Keratinocyte (primary cell): ENCODE measurements around the gene MYO1G.

Experiments
- CTCF ChIP-seq, 3 experiments: IDR thresholded peaks in 1 of 3; conservative IDR thresholded peaks in 1 of 3; optimal IDR thresholded peaks in 1 of 3; 2 replicates in 2 of 3; 3 replicates in 1 of 3; pipeline versions ENCODE3 to v1.5.1; 2011; ENCODE audit warnings: low read length in 3 of 3, mild to moderate bottlenecking in 3 of 3, moderate library complexity in 2 of 3, control low read depth in 1 of 3, inconsistent platforms in 1 of 3; ENCODE audit not compliant: insufficient read depth in 2 of 3; ENCODE audit errors: extremely low read depth in 1 of 3
- EZH2 ChIP-seq: IDR thresholded peaks from one replicate; pipeline ENCODE4 v1.6.1; 2012; ENCODE audit warnings: inconsistent platforms, mild to moderate bottlenecking, low read length, moderate library complexity

DNA sequence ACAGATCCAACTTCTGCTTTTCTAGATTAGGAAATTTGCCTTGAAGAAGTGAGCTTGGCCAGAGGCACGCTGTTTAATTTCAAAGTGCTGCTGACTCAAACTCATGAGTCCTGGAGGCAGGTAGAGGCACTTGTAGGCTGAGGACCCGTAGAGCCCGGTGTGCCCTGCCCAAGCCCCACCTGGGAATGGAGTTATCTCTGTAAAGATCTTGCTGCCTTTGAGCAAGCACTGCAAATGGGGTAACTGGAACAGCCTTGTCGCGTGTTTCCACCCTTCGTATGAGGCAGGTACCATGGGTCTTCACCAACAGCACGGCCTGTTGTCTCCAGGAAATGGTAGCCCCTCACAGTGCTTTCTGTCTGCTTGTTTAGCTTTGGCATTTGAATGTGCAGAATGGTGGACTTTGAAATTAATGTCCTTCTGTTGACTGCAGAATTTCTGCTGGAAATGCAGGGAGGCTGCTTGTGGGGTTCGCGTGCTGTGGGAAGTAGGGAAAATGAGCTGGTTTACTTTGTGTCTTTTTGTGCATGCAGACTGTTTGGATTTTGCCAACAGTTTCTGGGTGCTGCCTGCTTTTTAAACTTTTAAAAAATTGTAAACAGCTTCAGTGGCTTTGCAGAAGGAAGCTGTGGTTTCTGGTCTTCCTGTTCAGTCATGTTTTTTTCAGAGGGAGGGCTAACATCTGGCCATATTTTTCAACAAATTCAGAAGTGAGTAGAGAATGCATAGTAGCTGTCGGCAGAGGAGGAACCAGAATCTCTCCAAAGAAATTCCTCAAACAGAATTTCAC is 48.4 kb upstream of the MYO1G start:
- TF ChIP-seq CTCF (optimal IDR thresholded peaks at IDR 0.05 in 1 of 3, IDR thresholded peaks at IDR 0.05 in 1 of 3, conservative IDR thresholded peaks at IDR 0.05 in 1 of 3; ENCODE audit: extremely low read depth in 1 of 3, insufficient read depth in 2 of 3, low read length in 3 of 3) (no peak), EZH2 (no peak)
